HepG2 (cell line): ENCODE measurements around the gene SRBD1. TPM values are rescaled to one million over a fixed set of nuclear protein-coding genes. Genes with fewer than 3 reads are reported as not detected.
A peak's percentile ranks its signal among the peaks of the same experiment; 100 is the strongest.

Experiments used
- ATRX ChIP-seq: sonication (generic); formaldehyde crosslinking; IDR thresholded peaks from 2 replicates; pipeline ENCODE4 v1.4.0; 2020; ENCODE audit warnings: missing genetic modification reagents, borderline replicate concordance
- DZIP1 ChIP-seq: sonication (generic); formaldehyde crosslinking; IDR thresholded peaks from 2 replicates; pipeline ENCODE4 v1.5.0; 2020; ENCODE audit warnings: mild to moderate bottlenecking, missing genetic modification reagents
- ETV6 ChIP-seq: sonication (generic); formaldehyde crosslinking; conservative IDR thresholded peaks from 2 replicates; pipeline ENCODE4 v1.4.0; 2020; ENCODE audit warnings: missing genetic modification reagents
- GTF2F1 ChIP-seq: fragments of 150-350 bp; IDR thresholded peaks from 2 replicates; pipeline ENCODE4 v1.6.1; 2014; ENCODE audit warnings: low read length
- NFYB ChIP-seq: sonication (generic); formaldehyde crosslinking; IDR thresholded peaks from 2 replicates; pipeline ENCODE4 v1.4.0; 2020; ENCODE audit warnings: missing genetic modification reagents
- ZBTB40 ChIP-seq, 2 experiments: fragments of 450-650 bp in 1 of 2; sonication (generic) in 1 of 2; formaldehyde crosslinking in 1 of 2; IDR thresholded peaks; 2 replicates each; pipeline versions ENCODE4 v1.6.1 to v1.8.0; 2016 to 2022; ENCODE audit warnings: antibody characterized with exemption in 1 of 2, mild to moderate bottlenecking in 1 of 2, missing genetic modification reagents in 1 of 2
- ZNF232 ChIP-seq: sonication (generic); formaldehyde crosslinking; IDR thresholded peaks from 2 replicates; pipeline ENCODE4 v1.4.0; 2020; ENCODE audit warnings: missing genetic modification reagents, borderline replicate concordance
- ZNF547 ChIP-seq: sonication (generic); formaldehyde crosslinking; IDR thresholded peaks from 2 replicates; pipeline ENCODE4 v1.5.1; 2020; ENCODE audit warnings: mild to moderate bottlenecking, missing genetic modification reagents
- ZNF674 ChIP-seq: sonication (generic); formaldehyde crosslinking; IDR thresholded peaks from 2 replicates; pipeline ENCODE4 v1.5.0; 2020; ENCODE audit warnings: low read depth, mild to moderate bottlenecking, missing genetic modification reagents
- ZSCAN29 ChIP-seq: sonication (generic); formaldehyde crosslinking; conservative IDR thresholded peaks from 2 replicates; pipeline ENCODE4 v1.4.0; 2020; ENCODE audit warnings: mild to moderate bottlenecking, missing genetic modification reagents
- polyA plus RNA-seq, 8 experiments: library from polyadenylated mRNA; depleted of rRNA in 3 of 8; stranded (reverse) in 7 of 8; unstranded in 1 of 8; fragments of >200 nt; fragmentation: Illumina TruSeq in 4 of 8; extraction: Trizol in 4 of 8; gene quantifications; 2 replicates each; pipeline versions ENCODE4 v1.2.1 to v1.2.3, GENCODE V29; 2011 to 2016; ENCODE audit warnings: low read depth in 4 of 8, missing spikeins in 1 of 8, mixed read lengths in 1 of 8; ENCODE audit not compliant: insufficient read depth in 1 of 8
- total RNA-seq, 5 experiments: library from RNA; depleted of rRNA; stranded (reverse); fragments of >200 nt; fragmentation: Illumina TruSeq; extraction: Trizol; gene quantifications; 2 replicates each; pipeline ENCODE4 v1.2.3, GENCODE V29; 2016; ENCODE audit warnings: low read depth in 1 of 5
- TF ChIP-seq, protein P1 (sequence below): sonication (generic); formaldehyde crosslinking; conservative IDR thresholded peaks from 2 replicates; pipeline ENCODE4 v1.8.0; 2022; ENCODE audit warnings: missing genetic modification reagents
- TF ChIP-seq, protein P2 (sequence below): fragments of 450-650 bp; IDR thresholded peaks from 2 replicates; pipeline ENCODE4 v1.6.1; 2017

The SRBD1 gene
- total and polyA plus RNA-seq, 2 of the 13 experiments (the other 11 are each of a cell fraction or from before 2014, with no cell fraction given): 3.2 to 23.9 TPM

DNA sequence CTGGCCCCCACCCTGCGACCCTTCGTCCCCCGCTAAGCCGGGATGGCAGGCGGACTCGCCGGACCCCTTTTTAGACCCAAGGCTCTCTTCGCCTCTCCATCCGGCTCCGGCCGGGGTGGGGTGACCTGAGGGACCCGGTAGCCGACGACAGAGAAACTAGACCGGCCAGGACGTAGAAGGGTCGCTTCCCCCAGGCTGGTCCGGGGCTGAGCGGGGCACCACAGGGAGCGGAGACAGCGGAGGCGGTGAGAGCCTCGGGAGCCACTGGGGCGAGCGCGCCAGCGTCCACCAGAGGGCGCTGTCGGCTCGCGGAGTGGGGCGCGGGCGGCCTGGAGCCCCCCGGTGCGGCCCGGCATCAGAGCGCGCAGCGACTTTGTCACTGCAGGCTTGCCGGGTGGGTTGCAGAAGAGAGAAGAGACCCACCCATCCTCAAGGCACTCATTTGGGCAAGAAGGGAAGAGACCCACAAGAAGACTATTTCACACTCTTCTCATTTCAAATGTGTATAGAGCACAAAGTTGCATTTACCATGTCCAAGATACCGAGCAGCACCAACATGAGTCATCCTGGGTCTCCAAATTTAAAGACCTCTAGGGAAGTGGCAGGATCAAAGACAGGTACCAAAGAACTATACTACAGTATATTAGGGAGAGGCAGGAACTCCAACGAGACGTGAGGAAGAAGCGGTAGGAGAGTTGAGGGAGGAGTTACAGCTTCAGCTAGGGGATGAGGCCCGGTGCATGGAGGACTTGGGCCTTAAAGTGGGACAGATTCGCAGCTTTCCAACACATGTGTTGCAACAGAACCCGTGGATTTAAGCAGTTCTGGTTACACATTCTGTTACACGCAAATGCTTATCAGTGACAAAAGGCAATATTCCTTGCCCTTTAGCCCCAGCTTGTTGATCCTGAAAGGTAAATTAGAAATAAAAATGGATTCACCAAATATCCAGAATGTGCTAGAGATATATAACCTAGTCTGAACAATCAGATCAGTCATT is 32.8 kb upstream of the SRBD1 start (continued):
- TF ChIP-seq ZSCAN29 (CRISPR knock-in tag) (peak; percentile 75; the same call in 1 of the 2 replicates), ZNF674 (no peak), NFYB (CRISPR knock-in tag) (no peak), GTF2F1 (no peak), ZNF232 (no peak), ZBTB40 (IDR thresholded peaks at IDR 0.05) (no peak), ZBTB40 (CRISPR knock-in tag; IDR thresholded peaks at IDR 0.05) (no peak), ZNF547 (no peak; the same call in 1 of the 2 replicates), DZIP1 (no peak), ATRX (no peak), ETV6 (CRISPR knock-in tag) (no peak)
- TF ChIP-seq, protein P1, sequence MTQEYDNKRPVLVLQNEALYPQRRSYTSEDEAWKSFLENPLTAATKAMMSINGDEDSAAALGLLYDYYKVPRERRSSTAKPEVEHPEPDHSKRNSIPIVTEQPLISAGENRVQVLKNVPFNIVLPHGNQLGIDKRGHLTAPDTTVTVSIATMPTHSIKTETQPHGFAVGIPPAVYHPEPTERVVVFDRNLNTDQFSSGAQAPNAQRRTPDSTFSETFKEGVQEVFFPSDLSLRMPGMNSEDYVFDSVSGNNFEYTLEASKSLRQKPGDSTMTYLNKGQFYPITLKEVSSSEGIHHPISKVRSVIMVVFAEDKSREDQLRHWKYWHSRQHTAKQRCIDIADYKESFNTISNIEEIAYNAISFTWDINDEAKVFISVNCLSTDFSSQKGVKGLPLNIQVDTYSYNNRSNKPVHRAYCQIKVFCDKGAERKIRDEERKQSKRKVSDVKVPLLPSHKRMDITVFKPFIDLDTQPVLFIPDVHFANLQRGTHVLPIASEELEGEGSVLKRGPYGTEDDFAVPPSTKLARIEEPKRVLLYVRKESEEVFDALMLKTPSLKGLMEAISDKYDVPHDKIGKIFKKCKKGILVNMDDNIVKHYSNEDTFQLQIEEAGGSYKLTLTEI (CRISPR knock-in tag): no peak
- TF ChIP-seq, protein P2, sequence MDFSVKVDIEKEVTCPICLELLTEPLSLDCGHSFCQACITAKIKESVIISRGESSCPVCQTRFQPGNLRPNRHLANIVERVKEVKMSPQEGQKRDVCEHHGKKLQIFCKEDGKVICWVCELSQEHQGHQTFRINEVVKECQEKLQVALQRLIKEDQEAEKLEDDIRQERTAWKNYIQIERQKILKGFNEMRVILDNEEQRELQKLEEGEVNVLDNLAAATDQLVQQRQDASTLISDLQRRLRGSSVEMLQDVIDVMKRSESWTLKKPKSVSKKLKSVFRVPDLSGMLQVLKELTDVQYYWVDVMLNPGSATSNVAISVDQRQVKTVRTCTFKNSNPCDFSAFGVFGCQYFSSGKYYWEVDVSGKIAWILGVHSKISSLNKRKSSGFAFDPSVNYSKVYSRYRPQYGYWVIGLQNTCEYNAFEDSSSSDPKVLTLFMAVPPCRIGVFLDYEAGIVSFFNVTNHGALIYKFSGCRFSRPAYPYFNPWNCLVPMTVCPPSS: no peak
